DOHH2 (cell line): Measurements from ENCODE around the gene SVOPL.
A peak's percentile ranks its signal among the peaks of the same experiment; 100 is the strongest.

Source experiments
- H3F3A ChIP-seq: fragments of 200-600 bp; sonication (generic), shearing (Covaris generic); 2 replicates; pipeline ENCODE4 v1.6.0; 2016; ENCODE audit warnings: antibody characterized with exemption, mild to moderate bottlenecking; ENCODE audit not compliant: control insufficient read depth, insufficient read depth
- H3K27ac ChIP-seq: fragments of 200-600 bp; sonication (generic); 2 replicates; pipeline ENCODE4 v1.5.1; 2014; ENCODE audit warnings: low read depth, mild to moderate bottlenecking, low read length, moderate library complexity
- H3K27me3 ChIP-seq: fragments of 200-600 bp; sonication (generic); 2 replicates; pipeline ENCODE4 v1.6.1; 2014; ENCODE audit warnings: mild to moderate bottlenecking, low read length, mixed read lengths; ENCODE audit not compliant: control insufficient read depth
- H3K36me3 ChIP-seq: fragments of 200-600 bp; sonication (generic); 2 replicates; pipeline ENCODE4 v1.6.1; 2014; ENCODE audit warnings: mild to moderate bottlenecking, low read length, moderate library complexity, mixed read lengths; ENCODE audit not compliant: control insufficient read depth
- H3K4me1 ChIP-seq: fragments of 200-600 bp; sonication (generic); 2 replicates; pipeline ENCODE4 v1.6.1; 2014; ENCODE audit warnings: mild to moderate bottlenecking, low read length, mixed read lengths; ENCODE audit not compliant: control insufficient read depth
- H3K4me2 ChIP-seq: fragments of 200-600 bp; sonication (generic); 2 replicates; pipeline ENCODE4 v1.6.0; 2014; ENCODE audit warnings: mild to moderate bottlenecking, low read length, moderate library complexity
- H3K4me3 ChIP-seq: fragments of 200-600 bp; sonication (generic); 2 replicates; pipeline ENCODE4 v1.5.1; 2014; ENCODE audit warnings: mild to moderate bottlenecking, low read length, mixed read lengths
- H3K79me2 ChIP-seq: fragments of 200-600 bp; sonication (generic); 2 replicates; pipeline ENCODE4 v1.6.1; 2014; ENCODE audit warnings: mild to moderate bottlenecking, low read length, mixed read lengths; ENCODE audit not compliant: control insufficient read depth
- H3K9me2 ChIP-seq: fragments of 200-600 bp; sonication (generic); replicated peaks from 2 replicates; pipeline ENCODE4 v1.6.1; 2014; ENCODE audit warnings: mild to moderate bottlenecking, low read length, mixed read lengths; ENCODE audit not compliant: control insufficient read depth
- H3K9me3 ChIP-seq: fragments of 200-600 bp; sonication (generic); 2 replicates; pipeline ENCODE4 v1.6.1; 2014; ENCODE audit warnings: antibody characterized with exemption, low read length, mixed read lengths; ENCODE audit not compliant: control insufficient read depth, insufficient read depth
- H4K20me1 ChIP-seq: fragments of 200-600 bp; sonication (generic); 2 replicates; pipeline ENCODE4 v1.6.0; 2014; ENCODE audit warnings: low read depth, mild to moderate bottlenecking, antibody characterized with exemption, low read length, moderate library complexity; ENCODE audit not compliant: control insufficient read depth, insufficient read depth
- CTCF ChIP-seq: fragments of 200-600 bp; sonication (generic); IDR thresholded peaks from one replicate; pipeline ENCODE4 v1.5.1; 2014; ENCODE audit warnings: antibody characterized with exemption, mild to moderate bottlenecking, low read depth, low read length; ENCODE audit not compliant: poor library complexity, severe bottlenecking
- EZH2phosphoT487 ChIP-seq: fragments of 200-600 bp; sonication (generic); IDR thresholded peaks from 2 replicates; pipeline ENCODE4 v1.6.1; 2017; ENCODE audit warnings: borderline replicate concordance, mild to moderate bottlenecking, antibody characterized with exemption, low read length, moderate library complexity, mixed read lengths

The SVOPL gene

GRCh38 chr7:138739859-138740258, 38.7 kb upstream of the SVOPL start:
- Histone ChIP-seq H3K36me3 (no peaks in the 10 kb centered on the region), H3F3A (no peaks in the 10 kb centered on the region), H3K27me3 (no peaks in the 10 kb centered on the region), H3K9me2 (no peaks in the 10 kb centered on the region), H4K20me1 (no peaks in the 10 kb centered on the region), H3K4me1 (no peaks in the 10 kb centered on the region), H3K27ac (no peak overlapping the region), H3K9me3 (no peaks in the 10 kb centered on the region), H3K79me2 (no peaks in the 10 kb centered on the region), H3K4me2 (no peak overlapping the region), H3K4me3 (no peak overlapping the region)
- TF ChIP-seq CTCF = no peak
- no peak for TF ChIP-seq EZH2phosphoT487

- Histone ChIP-seq H3K4me2 (no peak overlapping the region), H3K27me3 (no peaks in the 10 kb centered on the region), H3K9me2 (no peaks in the 10 kb centered on the region), H4K20me1 (no peaks in the 10 kb centered on the region), H3F3A (no peaks in the 10 kb centered on the region), H3K9me3 (no peaks in the 10 kb centered on the region), H3K79me2 (no peaks in the 10 kb centered on the region), H3K4me3 (no peak overlapping the region), H3K36me3 (no peaks in the 10 kb centered on the region), H3K4me1 (no peaks in the 10 kb centered on the region), H3K27ac (no peak overlapping the region)
- TF ChIP-seq EZH2phosphoT487 (no peak), CTCF (peak; percentile 99)
These were observed 37.6 kb upstream of the SVOPL start for GRCh38 chr7:138738551-138739335.

DNA sequence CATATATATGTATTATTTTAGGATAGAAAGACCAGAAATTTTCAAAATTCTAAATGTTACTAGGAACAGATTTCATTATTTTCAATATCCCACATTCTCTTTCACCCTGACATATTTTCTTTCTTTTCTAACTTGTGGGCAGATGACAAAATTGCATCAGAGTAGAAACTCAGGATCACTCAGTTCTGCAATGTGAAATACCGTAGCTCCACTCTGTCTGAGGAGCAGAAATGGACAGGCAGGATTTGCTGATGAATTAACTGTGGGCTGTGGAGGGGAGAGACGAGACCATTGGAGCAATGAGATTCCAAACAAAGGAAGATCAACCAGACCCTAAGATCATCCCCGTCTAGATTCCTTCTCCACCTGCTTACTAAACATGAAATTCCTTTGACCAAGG, 37.0 kb upstream of the SVOPL start:
- Histone ChIP-seq H3K4me3 (no peak overlapping the region), H4K20me1 (no peaks in the 10 kb centered on the region), H3K9me3 (no peaks in the 10 kb centered on the region), H3K79me2 (no peaks in the 10 kb centered on the region), H3K9me2 (no peaks in the 10 kb centered on the region), H3F3A (no peaks in the 10 kb centered on the region), H3K36me3 (no peaks in the 10 kb centered on the region), H3K4me1 (no peaks in the 10 kb centered on the region), H3K27me3 (no peaks in the 10 kb centered on the region), H3K27ac (no peak overlapping the region), H3K4me2 (no peak overlapping the region)
- TF ChIP-seq CTCF = no peak
